OCI-LY1 (cell line): ENCODE data around the gene UNC13D.

ENCODE experiments used
- H2AFZ ChIP-seq: fragments of 200-600 bp; sonication (generic), shearing (Covaris generic); 2 replicates; pipeline ENCODE4 v1.6.0; 2014; ENCODE audit warnings: antibody characterized with exemption, mild to moderate bottlenecking, low read length
- H3F3A ChIP-seq: fragments of 200-600 bp; sonication (generic), shearing (Covaris generic); 2 replicates; pipeline ENCODE4 v1.6.0; 2014; ENCODE audit warnings: mild to moderate bottlenecking, antibody characterized with exemption, low read length, moderate library complexity; ENCODE audit not compliant: insufficient read depth
- H3K27ac ChIP-seq: fragments of 200-600 bp; sonication (generic); 2 replicates; pipeline ENCODE4 v1.5.1; 2014; ENCODE audit warnings: low read length, mixed run types, mild to moderate bottlenecking, low read depth; ENCODE audit not compliant: poor library complexity, severe bottlenecking
- H3K27me3 ChIP-seq: fragments of 200-600 bp; sonication (generic); 2 replicates; pipeline ENCODE4 v1.6.0; 2014; ENCODE audit warnings: antibody characterized with exemption, mild to moderate bottlenecking, low read length, moderate library complexity; ENCODE audit not compliant: insufficient read depth
- H3K36me3 ChIP-seq: fragments of 200-600 bp; sonication (generic); 2 replicates; pipeline ENCODE4 v1.6.1; 2014; ENCODE audit warnings: mild to moderate bottlenecking, antibody characterized with exemption, low read length, moderate library complexity, mixed read lengths; ENCODE audit not compliant: insufficient read depth
- H3K4me1 ChIP-seq: fragments of 200-600 bp; sonication (generic); 2 replicates; pipeline ENCODE4 v1.5.1; 2014; ENCODE audit warnings: mild to moderate bottlenecking, low read length, moderate library complexity; ENCODE audit not compliant: insufficient read depth, severe bottlenecking
- H3K4me2 ChIP-seq: fragments of 200-600 bp; sonication (generic), shearing (Covaris generic); 2 replicates; pipeline ENCODE4 v1.6.1; 2014; ENCODE audit warnings: low read length
- H3K4me3 ChIP-seq: fragments of 200-600 bp; sonication (generic); 2 replicates; pipeline ENCODE4 v1.5.1; 2014; ENCODE audit warnings: low read length, low read depth, mild to moderate bottlenecking, mixed read lengths; ENCODE audit not compliant: poor library complexity, severe bottlenecking
- H3K79me2 ChIP-seq: fragments of 200-600 bp; shearing (Covaris generic); 2 replicates; pipeline ENCODE4 v1.6.1; 2016; ENCODE audit warnings: mixed run types, low read length, mixed read lengths; ENCODE audit not compliant: insufficient read depth
- H3K9ac ChIP-seq: fragments of 200-600 bp; sonication (generic), shearing (Covaris generic); 2 replicates; pipeline ENCODE4 v1.6.1; 2014; ENCODE audit warnings: mild to moderate bottlenecking, low read length, mixed read lengths
- H3K9me2 ChIP-seq: fragments of 200-600 bp; sonication (generic), shearing (Covaris generic); 2 replicates; pipeline ENCODE4 v1.6.1; 2014; ENCODE audit warnings: low read depth, mild to moderate bottlenecking, low read length, mixed read lengths
- H3K9me3 ChIP-seq: fragments of 200-600 bp; shearing (Covaris generic); 2 replicates; pipeline ENCODE4 v1.6.1; 2014; ENCODE audit warnings: low read length, mixed read lengths
- H4K20me1 ChIP-seq: fragments of 200-600 bp; sonication (generic), shearing (Covaris generic); 2 replicates; pipeline ENCODE4 v1.6.0; 2016; ENCODE audit warnings: mild to moderate bottlenecking, low read length; ENCODE audit not compliant: insufficient read depth
- CTCF ChIP-seq: fragments of 200-600 bp; sonication (generic), shearing (Covaris generic); IDR thresholded peaks from 2 replicates; pipeline ENCODE4 v1.5.1; 2017; ENCODE audit warnings: mild to moderate bottlenecking, antibody characterized with exemption, low read length, moderate library complexity, mixed read lengths
- EZH2 ChIP-seq: fragments of 200-600 bp; sonication (generic), shearing (Covaris generic); IDR thresholded peaks from 2 replicates; pipeline ENCODE4 v1.8.0; 2017; ENCODE audit warnings: borderline replicate concordance, mixed run types, mild to moderate bottlenecking, antibody characterized with exemption, low read length, moderate library complexity, mixed read lengths

Gene UNC13D

GRCh38 chr17:75843577-75844529 lies at the start of gene UNC13D:
Gene UNC13D, minus strand, starts transcription at chr17:75844404. Its CDS starts 67 bp downstream, at chr17:75844337.
- H3K27me3 ChIP-seq: no peaks in the 10 kb centered on the region; the same call in 1 of the 2 replicates
- H4K20me1 ChIP-seq: no peaks in the 10 kb centered on the region
- no peak for TF ChIP-seq CTCF
- no peak for TF ChIP-seq EZH2
- no peaks in the 10 kb centered on the region for H3F3A ChIP-seq
- H3K36me3 ChIP-seq: peaks cover 29% of the 10 kb centered on the region; the same call in 1 of the 2 replicates
- H2AFZ ChIP-seq: no peak within 1 kb of the TSS
- no peaks in the 10 kb centered on the region for H3K79me2 ChIP-seq
- no peak within 1 kb of the TSS for H3K4me3 ChIP-seq
- H3K4me2 ChIP-seq: no peak within 1 kb of the TSS
- H3K9me2 ChIP-seq: no peaks in the 10 kb centered on the region
- no peaks in the 10 kb centered on the region for H3K9me3 ChIP-seq
- no peak within 1 kb of the TSS for H3K9ac ChIP-seq
- no peak within 1 kb of the TSS for H3K27ac ChIP-seq
- peaks cover 6% of the 10 kb centered on the region for H3K4me1 ChIP-seq

GRCh38 chr17:75893305-75894048 lies 49.3 kb upstream of the UNC13D start:
- Histone ChIP-seq H3K79me2 (no peaks in the 10 kb centered on the region), H3K36me3 (peaks cover 16% of the 10 kb centered on the region; the same call in 1 of the 2 replicates), H4K20me1 (no peaks in the 10 kb centered on the region), H3K27ac (no peak overlapping the region), H3K4me1 (peaks cover 24% of the 10 kb centered on the region), H3K4me2 (no peak overlapping the region), H2AFZ (no peak overlapping the region), H3K27me3 (no peaks in the 10 kb centered on the region), H3K4me3 (no peak overlapping the region), H3F3A (no peaks in the 10 kb centered on the region), H3K9ac (no peak overlapping the region), H3K9me3 (no peaks in the 10 kb centered on the region), H3K9me2 (no peaks in the 10 kb centered on the region)
- TF ChIP-seq EZH2 (no peak), CTCF (no peak)

- peaks cover 24% of the 10 kb centered on the region for H3K4me1 ChIP-seq
- no peak overlapping the region for H3K27ac ChIP-seq
These were observed 48.5 kb upstream of the UNC13D start for GRCh38 chr17:75892556-75893224.

More at GRCh38 chr17:75892556-75893224, 48.5 kb upstream of the UNC13D start:
- H3K4me3 ChIP-seq: no peak overlapping the region
- H3K9me3 ChIP-seq: no peaks in the 10 kb centered on the region
- no peak overlapping the region for H2AFZ ChIP-seq
- no peaks in the 10 kb centered on the region for H3F3A ChIP-seq
- TF ChIP-seq CTCF (no peak), EZH2 (no peak)
- H3K4me2 ChIP-seq: no peak overlapping the region
- peaks cover 16% of the 10 kb centered on the region; the same call in 1 of the 2 replicates for H3K36me3 ChIP-seq
- no peaks in the 10 kb centered on the region for H4K20me1 ChIP-seq
- H3K9me2 ChIP-seq: no peaks in the 10 kb centered on the region
- H3K9ac ChIP-seq: no peak overlapping the region
- no peaks in the 10 kb centered on the region for H3K79me2 ChIP-seq
- H3K27me3 ChIP-seq: no peaks in the 10 kb centered on the region
